ENCODE results near the gene PHKG2.

The PHKG2 gene

GRCh38 chr16:30740364-30741251 lies 7.6 kb upstream of the PHKG2 start:
- no peak overlapping the region for H2AFZ ChIP-seq
- peaks cover 4% of the 10 kb centered on the region for H3K79me2 ChIP-seq
- no peak for TF ChIP-seq CTCF (IDR thresholded peaks at IDR 0.05)
- no peaks in the 10 kb centered on the region for H3K36me3 ChIP-seq (ENCODE audit: control insufficient read depth, insufficient read depth, low read length)
- H3K4me2 ChIP-seq (ENCODE audit: low read length): peak overlapping the region; percentile 79
- no peaks in the 10 kb centered on the region for H3K27me3 ChIP-seq (ENCODE audit: control insufficient read depth, insufficient read depth, low read length)
- no peaks in the 10 kb centered on the region for H3K9me3 ChIP-seq (ENCODE audit: control insufficient read depth, low read length)
- no peak overlapping the region for H3K9ac ChIP-seq
- H3K27ac ChIP-seq: peak overlapping the region; percentile 72
- H3K4me3 ChIP-seq (ENCODE audit: low read depth, low read length): peak overlapping the region; percentile 58
- peaks cover 19% of the 10 kb centered on the region for H3K4me1 ChIP-seq

GRCh38 chr16:30741461-30741914 lies 6.7 kb upstream of the PHKG2 start:
- H3K27me3 ChIP-seq (ENCODE audit: control insufficient read depth, insufficient read depth, low read length): no peaks in the 10 kb centered on the region
- H3K9me3 ChIP-seq (ENCODE audit: control insufficient read depth, low read length): no peaks in the 10 kb centered on the region
- peak overlapping the region; percentile 72 for H3K27ac ChIP-seq
- H3K4me2 ChIP-seq (ENCODE audit: low read length): peak overlapping the region; percentile 79
- H3K79me2 ChIP-seq: peaks cover 4% of the 10 kb centered on the region
- no peaks in the 10 kb centered on the region for H3K36me3 ChIP-seq (ENCODE audit: control insufficient read depth, insufficient read depth, low read length)
- no peak for TF ChIP-seq CTCF (IDR thresholded peaks at IDR 0.05)
- H3K4me3 ChIP-seq (ENCODE audit: low read depth, low read length): peak overlapping the region; percentile 58
- H3K4me1 ChIP-seq: peaks cover 19% of the 10 kb centered on the region
- H3K9ac ChIP-seq: no peak overlapping the region
- no peak overlapping the region for H2AFZ ChIP-seq

GRCh38 chr16:30743716-30744115 lies 4.5 kb upstream of the PHKG2 start:
- no peak for TF ChIP-seq CTCF (IDR thresholded peaks at IDR 0.05)
- Histone ChIP-seq H3K4me3 (ENCODE audit: low read depth, low read length) (no peak overlapping the region), H3K4me1 (peaks cover 21% of the 10 kb centered on the region), H3K79me2 (peaks cover 3% of the 10 kb centered on the region), H3K36me3 (ENCODE audit: control insufficient read depth, insufficient read depth, low read length) (no peaks in the 10 kb centered on the region), H3K27me3 (ENCODE audit: control insufficient read depth, insufficient read depth, low read length) (no peaks in the 10 kb centered on the region), H3K9ac (no peak overlapping the region), H3K27ac (no peak overlapping the region), H3K4me2 (ENCODE audit: low read length) (no peak overlapping the region), H2AFZ (no peak overlapping the region), H3K9me3 (ENCODE audit: control insufficient read depth, low read length) (no peaks in the 10 kb centered on the region)

- H3K9ac ChIP-seq: no peak overlapping the region
- H2AFZ ChIP-seq: no peak overlapping the region
- no peak overlapping the region for H3K4me2 ChIP-seq (ENCODE audit: low read length)
- H3K27me3 ChIP-seq (ENCODE audit: control insufficient read depth, insufficient read depth, low read length): no peaks in the 10 kb centered on the region
- H3K27ac ChIP-seq: no peak overlapping the region
- H3K36me3 ChIP-seq (ENCODE audit: control insufficient read depth, insufficient read depth, low read length): no peaks in the 10 kb centered on the region
- no peak for TF ChIP-seq CTCF (IDR thresholded peaks at IDR 0.05)
- no peaks in the 10 kb centered on the region for H3K9me3 ChIP-seq (ENCODE audit: control insufficient read depth, low read length)
- no peaks in the 10 kb centered on the region for H3K79me2 ChIP-seq
- H3K4me3 ChIP-seq (ENCODE audit: low read depth, low read length): no peak overlapping the region
- H3K4me1 ChIP-seq: peaks cover 21% of the 10 kb centered on the region
Observed at GRCh38 chr16:30744183-30744582, 4.0 kb upstream of the PHKG2 start.
